HEK293 (cell line): Measurements from ENCODE around the gene RHOB.

Source experiments
- CTCF ChIP-seq: fragments of 450-650 bp; formaldehyde crosslinking; IDR thresholded peaks from 2 replicates; pipeline ENCODE4 v1.5.1; 2016; ENCODE audit warnings: missing biosample characterization, missing genetic modification characterization
- ZNF274 ChIP-seq, 2 experiments: fragments of 200-500 bp in 1 of 2; fragments of 450-650 bp in 1 of 2; sonication (Bioruptor generic) in 1 of 2; formaldehyde crosslinking in 1 of 2; IDR thresholded peaks; 2 replicates each; pipeline versions ENCODE4 v1.5.1 to v1.6.1; 2014 to 2016; ENCODE audit warnings: borderline replicate concordance in 1 of 2, inconsistent platforms in 1 of 2, low read length in 1 of 2, missing biosample characterization in 1 of 2, missing genetic modification characterization in 1 of 2
- ZNF585B ChIP-seq: fragments of 450-650 bp; formaldehyde crosslinking; IDR thresholded peaks from 2 replicates; pipeline ENCODE4 v1.5.1; 2016; ENCODE audit warnings: missing biosample characterization, missing genetic modification characterization

GRCh38 chr2:20484810-20485611, 38.1 kb downstream of the RHOB start:
- TF ChIP-seq ZNF585B = no peak
- TF ChIP-seq CTCF (tag by site-specific recombination) = no peak
- no peak for TF ChIP-seq ZNF274 (IDR thresholded peaks at IDR 0.05; ENCODE audit: low read length)
- no peak for TF ChIP-seq ZNF274 (tag by site-specific recombination; IDR thresholded peaks at IDR 0.05; ENCODE audit: borderline replicate concordance)
